NCI-H146 treated with DMSO at 0.1 percent for 48 hours (cell line): ENCODE measurements around the gene CCNJL.

Experiments
- DNase-seq: peaks from one replicate; lab custom pipeline; 2025; ENCODE audit not compliant: unreplicated experiment; lab: John Stamatoyannopoulos, UW

CCNJL gene

DNA sequence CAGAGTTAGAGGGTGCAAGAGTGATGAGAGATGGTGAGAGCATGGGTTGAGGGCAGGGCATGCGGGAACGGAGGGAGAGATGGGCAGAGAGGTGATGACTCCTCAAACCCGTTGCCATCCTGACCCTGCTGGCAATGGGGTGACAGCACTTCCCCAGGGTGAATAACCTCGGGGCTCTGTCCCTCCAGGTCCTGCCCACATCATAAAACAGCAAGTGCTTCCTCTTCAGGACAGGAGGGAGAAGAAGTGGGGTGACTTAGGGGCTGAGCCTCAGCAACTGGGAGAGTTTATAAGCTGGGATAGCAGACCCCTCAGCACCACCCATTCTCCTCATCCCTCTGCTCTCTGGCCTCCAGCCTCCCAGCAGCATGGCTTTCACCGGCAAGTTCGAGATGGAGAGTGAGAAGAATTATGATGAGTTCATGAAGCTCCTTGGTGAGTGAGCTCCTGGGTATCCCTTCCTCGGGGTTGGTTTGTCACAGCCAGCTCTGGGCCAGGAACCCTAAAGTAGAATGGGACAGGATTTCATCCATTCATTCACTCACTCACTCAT lies 83.1 kb downstream of the CCNJL start, which contains the start of gene FABP6:
Gene FABP6, plus strand, starts transcription at position 317 of the 553 bp plus-strand sequence. Its CDS starts 52 bp downstream, at position 369.
- no peak for DNase-seq

- no peak for DNase-seq
These were observed 85.4 kb downstream of the CCNJL start for GRCh38 chr5:160227012-160227411.

DNA sequence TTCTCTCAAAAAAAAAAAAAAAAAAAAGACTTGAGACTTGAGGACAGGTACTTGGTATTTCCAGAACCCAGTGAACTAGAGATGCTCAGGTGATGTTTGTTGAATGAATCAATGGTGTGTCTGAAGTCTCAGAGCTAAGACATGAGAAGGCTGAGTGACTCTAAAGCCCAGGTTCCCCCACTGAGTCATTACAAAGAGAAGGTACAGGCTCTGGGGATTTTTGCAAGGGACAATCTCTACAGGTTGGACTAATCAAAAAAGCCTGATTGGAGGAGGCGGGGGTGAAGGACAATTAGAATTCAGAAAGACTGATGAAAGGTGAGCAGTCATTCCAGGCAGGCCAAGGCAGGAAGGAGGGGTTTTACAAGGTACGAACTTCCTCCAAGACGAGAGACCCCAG lies 91.3 kb downstream of the CCNJL start:
- DNase-seq: no peak

GRCh38 chr5:160219356-160219755 lies 93.0 kb downstream of the CCNJL start:
- no peak for DNase-seq

DNA sequence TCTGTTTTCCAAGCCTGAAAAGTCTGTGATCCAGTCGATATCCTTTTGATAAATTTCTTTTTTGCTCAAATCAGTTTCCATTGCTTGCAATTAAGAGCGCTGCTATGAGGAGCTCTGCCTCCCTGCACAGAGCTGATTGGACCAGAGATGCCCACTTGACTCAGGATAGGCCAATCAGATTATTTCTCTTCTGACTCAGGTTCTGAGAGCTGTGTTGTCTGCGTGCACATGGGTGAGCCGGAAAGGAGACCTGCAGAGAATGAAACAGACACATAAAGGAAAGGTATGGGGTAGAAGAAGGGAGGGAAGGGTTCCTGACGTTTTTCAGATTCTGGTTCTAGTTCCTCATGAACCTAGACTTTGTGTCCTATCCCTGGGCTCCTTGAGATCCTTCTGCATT lies 98.8 kb downstream of the CCNJL start:
- no peak for DNase-seq

DNA sequence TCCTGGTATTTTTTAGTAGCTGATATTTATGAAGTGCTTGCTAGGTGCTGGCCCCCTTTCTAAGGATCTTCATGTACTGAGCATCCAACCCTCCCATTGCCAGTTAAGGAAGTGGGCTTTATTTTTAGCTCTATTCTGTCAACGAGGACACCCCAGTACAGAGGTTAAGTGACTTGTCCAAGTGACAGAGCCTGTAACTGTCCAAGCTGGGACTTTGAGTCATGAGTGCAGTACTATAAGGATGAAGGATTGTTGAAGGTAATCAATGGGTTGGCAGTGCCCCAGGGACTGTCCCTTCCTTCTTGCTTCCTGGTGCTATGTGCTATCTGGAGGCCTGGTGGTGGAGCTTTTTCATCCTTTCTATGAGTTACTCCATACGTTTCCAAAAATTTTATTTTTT lies 101.0 kb downstream of the CCNJL start:
- DNase-seq: no peak

GRCh38 chr5:160210606-160211005 lies 101.8 kb downstream of the CCNJL start:
- DNase-seq: no peak

DNA sequence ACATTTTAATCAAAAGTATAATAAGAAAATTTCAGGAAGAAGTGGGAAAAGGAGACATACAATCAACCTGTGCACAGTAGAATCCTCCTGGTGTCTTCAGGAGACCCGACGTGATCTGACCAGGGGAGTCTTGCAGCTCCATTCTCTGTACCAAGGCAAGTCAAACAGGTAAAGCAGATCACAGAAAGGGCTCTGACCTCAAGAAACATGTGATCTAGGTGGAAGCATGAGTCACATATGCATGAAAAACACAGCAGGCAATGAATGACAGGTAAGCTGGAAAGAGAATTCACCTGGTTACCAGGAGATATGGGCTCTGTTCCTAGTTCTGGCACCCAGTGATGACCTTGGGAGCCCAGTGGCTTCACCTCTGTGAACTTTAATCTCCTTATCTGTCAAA lies 102.4 kb downstream of the CCNJL start:
- no peak for DNase-seq

DNA sequence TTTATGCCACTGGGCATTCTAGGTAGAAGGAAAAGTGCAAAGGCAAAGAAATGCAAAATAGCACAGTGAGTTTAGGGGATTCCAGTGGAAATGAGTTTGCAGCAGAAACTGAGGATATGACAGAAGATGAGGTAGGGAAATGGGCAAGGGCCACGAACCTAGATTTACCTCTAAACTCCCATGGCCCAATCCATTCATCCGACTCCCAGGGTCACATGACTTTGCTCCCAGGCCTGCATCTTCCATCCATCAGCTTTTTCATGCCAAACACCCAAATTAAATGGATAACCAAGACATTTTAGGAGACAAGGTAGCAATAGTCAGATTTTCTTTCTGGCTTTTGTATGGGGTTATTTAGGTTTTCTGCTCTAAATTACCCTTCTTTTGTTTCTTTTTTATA lies 105.3 kb downstream of the CCNJL start:
- DNase-seq: no peak
